Sigmoid colon (tissue), 4 donors: ENCODE data around the gene GLIPR1.

ENCODE experiments used
- EP300 ChIP-seq, 4 donors: sonication (generic); formaldehyde crosslinking; IDR thresholded peaks; one replicate each; pipeline ENCODE4 v1.6.1; 2017; ENCODE audit warnings: antibody characterized with exemption in 4 of 4
- POLR2A ChIP-seq, 2 donors: fragments of 450-650 bp; IDR thresholded peaks; one replicate each; pipeline ENCODE4 v1.6.1; 2016; ENCODE audit warnings: antibody characterized with exemption in 2 of 2, mild to moderate bottlenecking in 2 of 2, moderate library complexity in 2 of 2
- POLR2AphosphoS5 ChIP-seq, 4 donors: sonication (generic); formaldehyde crosslinking; IDR thresholded peaks; one replicate each; pipeline ENCODE4 v1.6.1; 2017; ENCODE audit warnings: antibody characterized with exemption in 4 of 4
- TF ChIP-seq, protein P1 (sequence below), 4 experiments: fragments of 450-650 bp in 3 of 4; fragments of 200-600 bp in 1 of 4; IDR thresholded peaks; one replicate each; pipeline ENCODE4 v1.5.1; 2016 to 2019; ENCODE audit warnings: antibody characterized with exemption in 4 of 4, mild to moderate bottlenecking in 3 of 4, moderate library complexity in 2 of 4

DNA sequence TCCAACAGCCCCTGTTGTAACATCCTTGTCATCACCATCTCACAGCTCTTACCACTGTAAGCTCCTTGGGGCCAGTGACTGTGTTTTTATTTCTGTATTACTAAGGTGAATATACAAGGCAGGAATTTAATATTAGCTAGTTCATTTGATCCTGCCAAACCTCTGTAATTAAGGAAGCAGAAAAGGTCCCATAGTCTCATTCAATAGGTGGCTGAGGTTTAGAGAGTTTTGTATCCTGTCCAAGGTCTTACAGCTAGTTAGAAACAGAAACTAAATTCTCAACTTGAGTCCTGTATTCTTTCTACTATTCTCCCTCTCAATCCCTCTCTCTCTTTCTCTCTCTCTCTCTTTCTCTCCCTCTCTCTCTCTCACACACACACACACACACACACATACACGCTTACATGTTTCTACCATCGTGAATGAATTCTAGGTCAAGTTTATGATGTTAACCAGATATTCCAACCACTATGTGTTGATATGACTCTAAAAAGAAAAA lies 543 bp upstream of the GLIPR1 start:
- TF ChIP-seq, protein P1, sequence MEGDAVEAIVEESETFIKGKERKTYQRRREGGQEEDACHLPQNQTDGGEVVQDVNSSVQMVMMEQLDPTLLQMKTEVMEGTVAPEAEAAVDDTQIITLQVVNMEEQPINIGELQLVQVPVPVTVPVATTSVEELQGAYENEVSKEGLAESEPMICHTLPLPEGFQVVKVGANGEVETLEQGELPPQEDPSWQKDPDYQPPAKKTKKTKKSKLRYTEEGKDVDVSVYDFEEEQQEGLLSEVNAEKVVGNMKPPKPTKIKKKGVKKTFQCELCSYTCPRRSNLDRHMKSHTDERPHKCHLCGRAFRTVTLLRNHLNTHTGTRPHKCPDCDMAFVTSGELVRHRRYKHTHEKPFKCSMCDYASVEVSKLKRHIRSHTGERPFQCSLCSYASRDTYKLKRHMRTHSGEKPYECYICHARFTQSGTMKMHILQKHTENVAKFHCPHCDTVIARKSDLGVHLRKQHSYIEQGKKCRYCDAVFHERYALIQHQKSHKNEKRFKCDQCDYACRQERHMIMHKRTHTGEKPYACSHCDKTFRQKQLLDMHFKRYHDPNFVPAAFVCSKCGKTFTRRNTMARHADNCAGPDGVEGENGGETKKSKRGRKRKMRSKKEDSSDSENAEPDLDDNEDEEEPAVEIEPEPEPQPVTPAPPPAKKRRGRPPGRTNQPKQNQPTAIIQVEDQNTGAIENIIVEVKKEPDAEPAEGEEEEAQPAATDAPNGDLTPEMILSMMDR (IDR thresholded peaks at IDR 0.05), result no peak
- TF ChIP-seq POLR2AphosphoS5 (IDR thresholded peaks at IDR 0.05), result peak in 1 of 4 donors; percentile 18
- no peak for TF ChIP-seq POLR2A (IDR thresholded peaks at IDR 0.05)
- TF ChIP-seq EP300 (IDR thresholded peaks at IDR 0.05), result no peak
